ENCODE data around the gene CFHR4. TPM values are rescaled to one million over a fixed set of nuclear protein-coding genes. Genes with fewer than 3 reads are reported as not detected.

Gene CFHR4
- total RNA-seq, 1 donor from 2014 or later: not detected

Other genes with a start within 250 kb of the CFHR4 start
- gene CFH, start 236.0 kb upstream of the CFHR4 start, total RNA-seq: 0.58 and 0.89 TPM in 2 replicates
- not detected in 2 replicates for gene CFHR3, start 113.2 kb upstream of the CFHR4 start, total RNA-seq
- gene CFHR1, start 68.3 kb upstream of the CFHR4 start, total RNA-seq: not detected in 2 replicates
- gene CFHR2, start 55.7 kb downstream of the CFHR4 start, total RNA-seq: not detected in 2 replicates
- not detected in 2 replicates for gene CFHR5, start 89.5 kb downstream of the CFHR4 start, total RNA-seq
- gene F13B, start 179.2 kb downstream of the CFHR4 start, total RNA-seq: not detected in 2 replicates

All from kidney epithelial cell (primary cell).